Fibroblast of skin of scalp (primary cell): Measurements from ENCODE around the gene UTS2R.
"Not testable (repeated sequence)": the region's sequence is repeated elsewhere in the genome, so short reads cannot be mapped to it uniquely, and the experiment has no call there.

Experiments used
- DNase-seq: peaks from one replicate; pipeline ENCODE4 v3.0.0-alpha.2; 2013

The UTS2R gene

DNA sequence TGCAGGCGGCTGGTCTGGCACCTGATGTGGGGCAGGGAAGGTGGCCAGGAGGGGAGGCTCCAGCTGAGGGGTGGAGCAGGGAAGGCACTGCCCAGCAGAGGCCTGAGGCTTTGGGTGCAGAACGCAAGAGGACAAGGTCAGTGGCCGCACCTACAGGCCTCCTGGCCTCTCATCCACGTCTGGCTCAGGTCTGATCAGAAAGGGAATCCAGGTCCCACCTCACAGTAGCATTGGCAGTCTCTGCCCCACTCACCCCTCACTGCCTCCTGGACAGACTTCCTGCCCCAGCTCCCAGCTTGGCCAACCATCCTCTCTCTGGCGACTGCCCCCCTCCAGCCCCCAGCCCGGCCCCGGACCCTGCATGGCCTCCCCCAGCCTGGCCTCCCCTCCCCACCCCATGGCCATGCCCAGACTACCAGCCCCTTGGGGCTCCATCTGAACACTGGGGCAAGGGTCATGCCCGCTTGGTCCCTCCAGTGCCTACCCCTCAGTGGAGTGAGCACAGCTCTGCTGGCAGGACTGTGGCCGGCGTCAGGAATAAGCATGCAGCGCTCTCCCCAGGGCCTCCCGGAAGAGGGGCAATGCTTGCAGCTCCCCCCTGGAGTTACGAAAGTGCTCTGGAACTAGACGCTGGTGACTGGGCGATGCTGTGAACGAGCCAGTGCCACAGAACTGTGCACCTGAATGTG is 4.6 kb downstream of the UTS2R start:
- DNase-seq = no peak

DNA sequence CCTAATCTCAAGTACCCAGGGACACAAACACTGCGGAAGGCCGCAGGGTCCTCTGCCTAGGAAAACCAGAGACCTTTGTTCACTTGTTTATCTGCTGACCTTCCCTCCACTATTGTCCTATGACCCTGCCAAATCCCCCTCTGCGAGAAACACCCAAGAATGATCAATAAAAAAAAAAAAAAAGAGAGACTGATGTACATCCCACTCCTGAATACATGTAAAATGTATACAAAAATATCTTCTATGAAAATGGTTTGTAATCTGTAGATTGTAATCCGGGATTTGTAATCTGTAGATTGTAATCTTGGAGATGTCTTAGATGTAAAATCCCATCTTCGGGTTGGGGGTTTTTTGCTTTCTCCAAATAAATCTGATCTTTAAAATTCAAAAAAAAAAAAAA is 5.7 kb downstream of the UTS2R start:
- DNase-seq = not testable (repeated sequence)

DNA sequence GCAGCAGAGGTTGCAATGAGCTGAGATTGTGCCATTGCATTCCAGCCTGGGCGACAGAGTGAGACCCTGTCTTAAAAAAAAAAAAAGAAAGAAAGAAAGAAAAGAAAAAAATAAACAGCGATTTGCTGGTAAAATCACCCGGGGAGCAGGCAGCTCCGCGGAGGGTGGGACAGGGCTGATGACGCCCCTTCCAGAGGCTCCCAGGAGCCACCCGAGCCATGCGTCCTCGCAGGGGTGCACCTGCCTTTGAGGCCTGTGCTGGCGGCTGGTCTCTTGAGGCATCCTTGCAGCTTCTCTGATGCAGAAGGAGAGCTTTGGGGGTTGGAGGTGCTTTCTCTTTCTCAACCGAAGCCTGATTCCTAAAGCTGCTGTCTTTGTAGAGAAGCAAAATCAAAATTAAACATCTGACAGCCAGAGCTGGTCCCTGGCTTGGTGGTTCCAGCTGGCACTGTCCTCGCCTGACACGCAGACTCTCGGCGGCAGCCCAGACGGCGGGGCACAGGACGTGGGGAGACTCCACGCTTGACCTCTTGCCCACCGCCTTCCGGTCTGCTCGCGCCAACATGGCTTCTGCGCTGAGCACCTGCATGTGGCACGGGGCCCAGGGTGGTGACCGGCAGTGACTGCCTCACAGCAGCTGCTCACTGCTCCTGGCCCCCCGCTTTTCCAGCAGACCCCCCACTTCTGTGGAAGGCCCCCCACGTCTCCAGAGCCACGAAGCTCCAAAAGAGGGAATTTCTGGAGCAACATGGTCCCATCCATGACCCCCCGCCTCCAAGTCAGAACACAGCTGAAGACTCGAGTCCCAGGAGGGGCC is 6.6 kb downstream of the UTS2R start:
- no peak for DNase-seq

DNA sequence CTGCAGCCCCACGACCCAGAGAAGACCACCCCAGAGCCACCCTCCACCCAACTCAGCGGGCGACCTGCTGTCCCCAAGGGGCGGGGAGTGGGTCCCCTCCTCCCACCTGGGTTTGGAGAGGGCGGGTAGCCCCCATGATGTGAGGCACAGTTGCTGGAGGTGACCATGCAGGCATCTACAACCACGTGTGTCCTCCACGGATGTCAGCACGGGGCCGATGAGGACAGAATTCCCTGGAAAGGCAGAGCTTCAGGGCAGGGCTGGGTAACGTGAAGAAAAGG is 7.1 kb downstream of the UTS2R start:
- DNase-seq = no peak

DNA sequence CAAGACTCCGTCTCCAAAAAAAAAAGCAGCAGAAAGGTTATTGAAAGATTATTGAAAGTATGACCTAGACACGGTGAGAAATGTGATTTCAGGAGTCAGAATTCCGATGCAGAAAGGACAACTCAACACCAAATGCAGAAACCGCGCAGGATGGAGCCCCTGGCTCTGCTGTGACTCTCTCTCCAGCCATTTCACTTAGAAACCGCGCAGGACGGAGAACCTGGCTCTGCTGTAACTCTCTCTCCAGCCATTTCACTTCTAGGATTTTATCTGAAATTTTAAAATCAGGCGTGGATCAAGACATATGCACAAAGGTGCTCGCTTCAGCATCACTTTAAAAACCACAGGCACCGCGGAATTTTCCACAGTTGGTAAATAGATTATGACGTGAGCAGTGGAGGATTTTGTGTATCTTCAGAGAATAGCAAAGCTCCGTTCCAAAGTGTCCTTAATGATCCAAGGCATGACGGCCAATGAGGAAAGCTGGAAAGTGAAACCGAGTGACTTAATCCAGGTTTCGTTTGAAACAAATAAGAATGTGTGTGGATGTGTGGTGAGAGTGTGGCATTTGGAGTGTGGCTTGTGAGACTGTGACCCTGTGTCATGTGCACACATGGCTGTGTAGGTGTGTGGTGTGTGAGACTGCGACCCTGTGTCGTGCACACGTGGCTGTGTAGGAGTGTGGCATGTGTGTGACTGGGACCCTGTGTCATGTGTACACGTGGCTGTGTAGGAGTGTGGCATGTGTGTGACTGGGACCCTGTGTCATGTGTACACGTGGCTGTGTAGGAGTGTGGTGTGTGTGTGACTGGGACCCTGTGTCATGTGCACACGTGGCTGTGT is 9.5 kb downstream of the UTS2R start:
- no peak for DNase-seq

DNA sequence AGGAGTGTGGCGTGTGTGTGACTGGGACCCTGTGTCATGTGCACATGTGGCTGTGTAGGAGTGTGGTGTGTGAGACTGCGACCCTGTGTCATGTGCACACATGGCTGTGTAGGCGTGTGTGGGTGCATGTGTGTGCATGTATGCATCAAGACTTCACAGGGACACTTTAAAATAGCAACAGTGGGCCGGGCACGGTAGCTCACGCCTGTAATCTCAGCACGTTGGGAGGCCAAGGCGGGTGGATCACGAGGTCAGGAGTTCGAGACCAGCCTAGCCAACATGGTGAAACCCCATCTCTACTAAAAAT is 10.1 kb downstream of the UTS2R start:
- not testable (repeated sequence) for DNase-seq

DNA sequence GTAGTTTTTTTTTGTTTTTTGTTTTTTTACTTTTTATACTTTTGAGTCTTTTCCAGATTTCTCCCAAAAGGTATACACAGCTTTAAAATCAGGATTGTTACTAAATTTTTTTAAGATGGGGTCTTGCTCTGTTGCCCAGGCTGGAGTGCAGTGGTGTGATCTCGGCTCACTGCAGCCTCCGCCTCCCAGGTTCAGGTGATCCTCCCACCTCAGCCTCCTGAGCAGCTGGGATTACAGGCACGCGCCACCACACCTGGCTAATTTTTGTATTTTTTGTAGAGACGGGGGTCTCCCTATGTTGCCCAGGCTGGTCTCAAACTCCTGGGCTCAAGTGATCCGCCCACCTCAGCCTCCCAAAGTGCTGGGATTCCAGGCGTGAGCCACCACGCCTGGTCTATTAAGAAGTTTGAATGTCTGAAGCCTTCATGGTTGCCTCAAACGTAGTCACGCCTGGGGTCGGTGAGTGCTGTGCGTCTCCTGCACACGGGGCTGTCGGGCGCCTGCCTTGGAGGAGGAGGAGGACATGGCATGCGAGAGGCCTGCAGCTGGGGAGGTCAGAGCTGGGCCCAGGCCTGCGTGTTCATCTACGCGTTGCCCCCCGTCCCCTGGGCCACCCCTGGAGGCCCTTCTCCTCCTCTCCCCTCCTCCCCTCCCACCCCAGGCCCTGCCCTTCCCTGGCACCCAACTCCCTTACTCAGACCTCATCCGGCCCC is 10.8 kb downstream of the UTS2R start:
- not testable (repeated sequence) for DNase-seq

DNA sequence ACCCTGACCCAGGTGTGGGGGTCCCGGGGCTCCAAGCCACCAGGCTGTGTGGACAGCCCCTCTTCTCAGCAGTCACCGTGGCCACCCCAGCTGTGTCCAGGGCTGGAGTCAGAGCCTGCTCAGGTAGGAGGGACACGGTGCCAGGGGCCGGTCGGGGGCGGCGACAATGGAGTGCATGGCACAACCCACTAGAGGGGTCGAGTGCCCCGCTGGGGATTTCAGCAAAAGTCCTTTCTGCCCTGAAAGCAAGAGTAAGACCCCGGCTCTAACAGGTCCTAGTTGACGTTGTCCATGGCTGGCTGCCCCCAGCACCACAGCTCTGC is 11.3 kb downstream of the UTS2R start:
- DNase-seq = no peak

DNA sequence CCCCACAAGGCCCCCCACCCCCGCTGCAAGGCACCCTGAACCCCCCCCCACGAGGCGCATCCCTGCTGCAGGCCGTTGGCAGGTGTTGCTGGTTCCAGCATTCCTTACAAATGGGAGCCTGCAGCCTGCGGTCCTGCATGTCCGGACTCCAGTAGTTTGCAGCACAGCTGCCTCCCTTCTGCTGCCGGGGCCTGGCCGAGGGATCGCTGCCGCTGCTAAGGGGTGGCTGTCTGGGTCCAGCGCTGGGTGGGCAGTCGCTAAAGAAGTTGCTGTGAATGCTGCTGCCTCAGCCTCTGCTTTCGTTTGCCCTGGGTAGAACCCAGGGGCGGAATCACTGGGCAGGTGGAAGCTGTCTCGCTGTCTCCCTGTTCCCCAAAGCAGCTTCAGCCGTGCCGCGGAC is 11.8 kb downstream of the UTS2R start:
- no peak for DNase-seq

DNA sequence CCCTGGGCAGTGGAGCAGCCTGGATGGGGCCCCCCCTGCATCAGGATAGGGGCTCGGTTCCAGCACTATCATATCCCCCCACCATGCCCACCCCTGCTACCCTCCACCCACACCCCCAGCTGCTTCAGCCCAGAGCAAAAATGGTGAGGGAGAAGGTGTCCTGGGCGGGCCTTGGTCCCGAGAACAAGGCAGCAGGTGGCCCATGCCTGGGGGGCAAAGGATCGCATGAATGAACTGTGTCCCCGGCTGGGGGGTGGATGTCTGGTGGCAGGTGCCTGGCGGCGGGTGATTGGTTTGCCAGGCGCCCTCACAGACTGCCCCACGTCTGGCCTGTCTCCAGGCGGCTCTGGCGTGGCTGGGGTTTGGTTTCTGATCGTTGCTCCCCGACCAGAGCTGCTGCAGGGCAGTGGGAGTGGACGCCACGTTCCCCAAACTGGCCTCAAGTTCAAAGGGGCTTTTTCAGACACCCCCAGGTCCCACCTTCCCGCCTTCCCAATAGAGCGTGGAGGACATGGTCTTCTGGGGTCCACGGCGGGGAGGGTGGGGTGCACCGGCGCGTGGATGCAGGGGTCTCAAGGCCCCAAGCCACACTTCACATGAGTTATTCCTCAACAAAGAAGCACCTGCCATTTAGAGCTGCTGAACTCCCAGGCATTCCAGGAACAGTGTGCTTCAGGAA is 12.6 kb downstream of the UTS2R start:
- DNase-seq = no peak

DNA sequence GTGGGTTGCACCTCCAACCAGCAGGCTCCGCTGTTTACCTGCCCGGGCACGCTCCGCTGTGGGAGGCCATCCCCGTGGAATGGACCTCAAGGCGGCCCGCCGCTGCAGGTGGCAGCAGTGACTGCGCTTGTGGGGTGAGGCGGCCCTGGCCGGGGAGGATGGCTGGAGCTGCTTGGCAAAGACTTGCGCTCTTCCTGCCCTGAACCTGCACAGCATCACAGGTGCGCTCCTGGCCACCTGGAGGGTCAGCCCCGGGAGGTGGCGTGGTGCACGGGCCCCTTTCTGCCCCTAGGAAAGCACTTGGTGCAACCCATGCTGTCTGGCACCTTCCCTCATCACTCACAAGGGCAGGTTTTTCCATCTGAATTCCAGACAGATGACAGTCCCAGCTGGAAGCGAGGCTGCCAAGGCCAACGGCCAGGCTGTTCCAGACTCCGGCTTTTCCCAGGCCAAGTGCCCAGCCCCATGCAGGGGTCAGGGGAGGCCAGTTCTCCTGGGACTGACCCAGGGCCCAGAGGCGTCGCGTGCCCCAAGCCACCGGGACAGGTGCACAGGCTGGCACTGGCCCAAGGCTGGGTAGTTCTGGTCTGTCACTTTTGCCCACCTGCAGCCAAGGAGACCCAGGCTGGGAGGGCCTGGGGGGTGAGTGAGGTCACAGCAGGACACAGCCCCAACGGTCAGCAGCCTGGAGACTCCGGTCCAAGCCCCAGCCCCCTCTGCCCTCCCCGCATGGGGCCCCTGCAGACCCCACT is 13.3 kb downstream of the UTS2R start:
- peak; percentile 29 for DNase-seq

DNA sequence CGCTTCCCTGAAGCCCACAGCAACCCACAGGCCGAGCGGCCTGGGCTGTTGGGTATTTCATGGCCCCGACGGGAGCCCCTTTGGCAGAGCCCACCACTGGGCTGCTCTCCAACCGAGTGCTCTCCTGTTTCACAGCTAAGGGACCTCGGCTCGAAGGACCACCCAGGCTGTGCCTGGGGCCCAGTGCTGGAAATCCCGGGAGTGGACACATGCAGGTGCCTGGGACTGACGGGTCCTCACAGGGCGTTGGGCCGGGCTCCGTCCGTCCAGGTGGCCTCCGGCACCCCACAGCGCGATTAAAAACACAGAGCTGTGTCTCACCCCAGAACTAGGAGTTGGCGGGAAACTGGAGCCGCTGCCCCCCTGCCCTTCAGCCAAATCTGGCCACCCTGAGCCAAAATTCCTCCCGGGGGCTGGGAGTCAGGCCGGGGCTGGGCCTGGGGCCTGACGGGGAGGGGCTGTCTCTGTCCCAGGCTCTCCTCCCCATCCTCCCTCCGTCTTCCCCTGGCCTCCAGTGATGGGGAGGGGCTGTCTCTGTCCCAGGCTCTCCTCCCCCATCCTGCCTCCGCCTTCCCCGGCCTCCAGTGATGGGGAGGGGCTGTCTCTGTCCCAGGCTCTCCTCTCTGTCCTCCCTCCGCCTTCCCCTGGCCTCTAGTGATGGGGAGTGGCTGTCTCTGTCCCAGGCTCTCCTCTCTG is 14.1 kb downstream of the UTS2R start:
- peak; percentile 20 for DNase-seq

DNA sequence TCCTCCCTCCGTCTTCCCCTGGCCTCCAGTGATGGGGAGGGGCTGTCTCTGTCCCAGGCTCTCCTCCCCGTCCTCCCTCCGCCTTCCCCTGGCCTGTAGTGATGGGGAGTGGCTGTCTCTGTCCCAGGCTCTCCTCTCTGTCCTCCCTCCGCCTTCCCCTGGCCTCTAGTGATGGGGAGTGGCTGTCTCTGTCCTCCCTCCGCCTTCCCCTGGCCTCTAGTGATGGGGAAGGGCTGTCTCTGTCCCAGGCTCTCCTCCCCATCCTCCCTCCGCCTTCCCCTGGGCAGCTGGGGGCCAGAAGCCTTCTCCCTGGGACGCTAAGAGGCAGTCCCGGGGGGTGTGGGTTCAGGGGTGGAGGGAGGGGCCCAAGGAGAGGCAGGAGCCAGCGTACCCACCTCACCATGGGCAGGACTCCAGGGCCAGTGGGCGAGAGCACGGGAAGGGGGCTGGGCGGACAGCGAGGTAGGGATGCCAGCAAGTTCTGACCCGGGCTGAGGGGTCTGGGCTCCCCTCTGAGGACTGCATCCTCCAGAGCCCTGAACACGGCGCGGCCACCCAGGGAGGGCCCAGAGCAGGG is 14.8 kb downstream of the UTS2R start:
- no peak for DNase-seq

DNA sequence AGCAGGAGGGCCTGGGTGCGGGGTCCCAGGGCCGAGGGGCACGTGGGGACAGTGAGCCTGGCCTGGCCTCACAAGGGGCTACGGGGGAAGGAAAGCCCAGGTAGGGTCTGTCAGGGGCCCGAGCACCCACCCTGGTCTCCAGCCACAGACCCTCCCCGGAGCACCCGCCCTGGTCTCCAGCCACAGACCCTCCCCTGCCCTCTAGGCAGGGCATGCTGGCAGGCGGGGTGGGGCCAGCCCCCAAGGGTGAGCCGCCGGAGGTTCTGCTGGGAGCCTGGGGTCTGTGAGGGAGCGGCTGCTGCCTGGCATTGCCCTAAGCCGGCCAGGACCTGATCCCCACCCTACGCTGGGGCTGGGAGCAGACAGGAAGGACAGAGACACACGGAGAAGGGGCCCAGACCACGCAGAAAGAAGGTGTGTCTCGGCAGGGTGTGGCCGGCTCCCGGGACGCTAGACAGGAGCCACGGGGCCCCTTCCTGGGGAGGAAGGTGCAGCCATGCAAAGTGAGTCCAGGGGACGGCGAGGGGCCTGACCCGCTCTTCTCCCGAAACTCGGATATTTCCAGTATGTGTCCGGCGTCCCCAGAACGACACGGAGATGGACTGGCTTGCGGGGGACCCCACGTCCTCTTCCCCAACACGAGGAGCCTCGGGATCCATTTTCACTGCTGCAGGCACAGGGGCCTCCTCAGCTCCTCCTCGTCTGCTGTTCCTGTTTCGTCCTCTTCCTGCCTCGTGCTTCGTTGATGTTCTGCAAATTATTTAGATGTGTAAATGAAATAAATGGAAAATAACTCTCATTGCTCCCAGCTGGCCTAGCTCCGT is 15.5 kb downstream of the UTS2R start:
- no peak for DNase-seq

DNA sequence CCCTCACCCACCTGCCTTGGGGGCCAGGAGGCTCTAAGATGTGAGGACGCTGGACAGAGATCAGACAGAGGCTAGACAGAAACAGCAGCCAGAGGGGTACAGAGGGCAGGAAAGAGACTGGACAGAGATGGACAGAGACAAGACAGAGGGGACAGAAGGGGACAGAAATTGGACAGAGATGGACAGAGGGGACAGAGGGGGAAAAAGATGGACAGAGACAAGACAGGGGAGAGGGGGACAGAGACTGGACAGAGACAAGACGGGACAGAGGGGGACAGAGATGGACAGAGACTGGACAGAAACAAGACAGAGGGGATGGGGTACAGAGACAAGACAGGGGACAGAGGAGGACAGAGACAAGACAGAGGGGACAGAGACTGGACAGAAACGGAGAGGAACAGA is 16.1 kb downstream of the UTS2R start:
- no peak for DNase-seq

DNA sequence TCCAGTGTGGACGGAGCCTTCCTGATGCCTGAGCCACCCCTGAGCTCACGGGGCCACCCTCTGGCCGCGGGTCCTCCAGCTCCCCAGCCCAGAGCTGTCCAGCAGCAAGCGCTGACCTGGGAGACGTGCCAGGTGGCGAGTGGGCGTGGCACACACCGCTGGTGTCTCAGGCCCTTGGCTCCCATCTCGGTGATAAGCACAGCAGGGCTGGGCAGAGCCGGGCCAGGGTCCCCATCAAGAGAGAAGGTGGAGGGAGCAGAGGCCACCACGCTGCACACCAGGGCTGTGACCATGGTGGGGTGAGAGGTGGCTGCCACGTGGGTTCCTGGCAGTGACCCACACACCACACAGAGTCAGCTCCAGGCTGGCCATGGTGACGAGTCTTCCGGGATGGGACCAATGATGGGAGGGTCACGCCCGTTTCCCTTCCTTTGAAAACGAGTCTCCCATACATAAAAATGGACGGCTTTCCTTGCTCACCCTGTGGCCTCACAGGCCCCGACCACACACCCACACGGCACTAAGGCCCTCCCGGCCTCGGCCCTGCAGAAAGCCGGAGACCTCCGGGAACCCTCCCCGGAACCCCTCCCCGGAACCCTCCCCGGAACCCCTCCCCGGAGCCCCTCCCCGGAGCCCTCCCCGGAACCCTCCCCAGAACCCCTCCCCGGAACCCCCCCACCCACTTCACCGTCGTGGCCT is 16.8 kb downstream of the UTS2R start:
- DNase-seq = no peak

DNA sequence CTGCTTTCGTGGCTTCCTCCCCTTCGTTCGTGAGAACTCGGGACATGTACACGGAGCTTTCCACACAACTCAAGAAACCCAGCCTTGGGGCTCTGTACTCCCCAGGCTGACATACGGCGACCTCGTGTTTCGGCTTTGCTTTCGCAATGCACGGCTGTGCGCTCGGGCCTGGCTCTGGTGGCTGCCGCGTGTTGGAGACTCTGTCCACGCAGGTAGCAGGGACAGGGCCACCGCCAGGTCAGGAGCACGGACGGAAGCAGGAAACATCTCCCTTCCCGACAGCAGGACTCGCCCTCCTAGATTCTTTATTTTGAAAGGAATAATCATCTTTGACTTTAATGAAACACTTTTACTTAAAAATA is 17.3 kb downstream of the UTS2R start:
- no peak for DNase-seq

DNA sequence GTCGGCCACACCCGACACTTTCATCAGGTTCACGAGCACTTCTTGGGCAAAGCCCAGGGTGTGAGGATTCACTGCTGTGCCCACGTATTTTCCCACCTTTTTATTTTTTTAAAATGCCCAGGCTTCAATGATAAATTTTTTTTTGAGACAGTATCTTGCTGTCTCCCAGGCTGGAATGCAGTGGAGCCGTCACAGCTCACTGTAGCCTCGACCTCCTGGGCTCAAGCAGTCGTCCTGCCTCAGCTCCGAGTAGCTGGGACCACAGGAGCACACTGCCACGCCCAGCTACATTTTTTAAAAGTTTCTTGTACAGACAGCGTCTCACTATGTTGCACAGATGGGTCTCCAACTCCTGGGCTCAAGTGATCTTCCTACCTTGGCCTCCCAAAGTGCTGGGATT is 17.8 kb downstream of the UTS2R start:
- DNase-seq = peak; percentile 26
